HepG2 (cell line): ENCODE results near the gene C2orf76. TPM values are rescaled to one million over a fixed set of nuclear protein-coding genes. Genes with fewer than 3 reads are reported as not detected.
A peak's percentile ranks its signal among the peaks of the same experiment; 100 is the strongest.

Experiments
- ATAC-seq: fragments of 200-7000 bp; cut with Tn5 transposase; 3 replicates; pipeline ENCODE4 v1.9.1; 2020; ENCODE audit warnings: mild to moderate bottlenecking, moderate library complexity
- BruUV-seq: library from RNA; stranded (reverse); fragments of 400-500 nt; replicated peaks from 2 replicates; lab custom pipeline; 2021; lab: Mats Ljungman, UMichigan
- CTCF ChIA-PET: fragments of 300-600 bp; formaldehyde crosslinking; extraction: SDS; loops from one replicate; lab custom pipeline; 2021; ENCODE audit warnings: low total read pairs, inconsistent platforms, low intra/inter-chr PET ratio; lab: Yijun Ruan, JAX
- POLR2A ChIA-PET: fragments of 350-600 bp; sonication (Branson Sonifier 250); formaldehyde crosslinking; loops from one replicate; lab custom pipeline; 2020; ENCODE audit warnings: antibody characterized with exemption, inconsistent platforms; lab: Yijun Ruan, JAX
- DNase-seq: peaks from one replicate; pipeline ENCODE4 v3.0.0-alpha.2; 2015; ENCODE audit warnings: low spot score
- FAIRE-seq: peaks from 3 replicates; lab custom pipeline; 2011; peaks lifted over from hg19 to GRCh38; lab: Jason Lieb, UNC
- H2AFZ ChIP-seq: one replicate; pipeline ENCODE4 v1.6.1; 2011; ENCODE audit warnings: low read length, inconsistent platforms
- H3K27ac ChIP-seq: fragments of 300-600 bp; 3 replicates; pipeline ENCODE4 v1.8.0; 2011; ENCODE audit warnings: mixed run types, mild to moderate bottlenecking, mixed read lengths, low read length, inconsistent platforms; ENCODE audit not compliant: insufficient read depth; ENCODE audit errors: extremely low read length
- H3K27me3 ChIP-seq, 2 experiments: fragments of 200-600 bp in 1 of 2; 2 replicates in 1 of 2; 3 replicates in 1 of 2; pipeline versions ENCODE4 v1.6.0 to v1.8.0; 2011; ENCODE audit warnings: low read length in 2 of 2, mild to moderate bottlenecking in 2 of 2, moderate library complexity in 2 of 2, inconsistent platforms in 1 of 2; ENCODE audit not compliant: insufficient read depth in 2 of 2, control insufficient read depth in 1 of 2
- H3K36me3 ChIP-seq, 2 experiments: fragments of 200-600 bp in 1 of 2; replicated peaks in 1 of 2; 2 replicates in 1 of 2; 3 replicates in 1 of 2; pipeline versions ENCODE4 v1.5.1 to v1.8.0; 2011; ENCODE audit warnings: low read length in 2 of 2, inconsistent platforms in 1 of 2; ENCODE audit not compliant: insufficient read depth in 2 of 2, control insufficient read depth in 1 of 2
- H3K4me1 ChIP-seq: 2 replicates; pipeline ENCODE4 v1.5.1; 2012; ENCODE audit warnings: low read length, inconsistent platforms; ENCODE audit not compliant: insufficient read depth
- H3K4me2 ChIP-seq: 2 replicates; pipeline ENCODE4 v1.6.0; 2011; ENCODE audit warnings: low read depth, low read length, inconsistent platforms
- H3K4me3 ChIP-seq, 3 experiments: fragments of 200-600 bp in 1 of 3; sonication (generic), shearing (Covaris generic) in 1 of 3; replicated peaks in 1 of 3; 2 replicates each; pipeline ENCODE4 v1.5.1; 2011 to 2016; ENCODE audit warnings: low read length in 3 of 3, inconsistent platforms in 2 of 3, low read depth in 2 of 3, mild to moderate bottlenecking in 2 of 3, control low read depth in 1 of 3, mixed read lengths in 1 of 3; ENCODE audit not compliant: insufficient read depth in 1 of 3
- H3K79me2 ChIP-seq: one replicate; pipeline ENCODE4 v1.6.1; 2011; ENCODE audit warnings: low read length, inconsistent platforms; ENCODE audit not compliant: insufficient read depth
- H3K9ac ChIP-seq: 2 replicates; pipeline ENCODE4 v1.6.0; 2011; ENCODE audit warnings: mild to moderate bottlenecking, low read depth, low read length, inconsistent platforms; ENCODE audit not compliant: insufficient read depth
- H3K9me3 ChIP-seq: 2 replicates; pipeline ENCODE4 v1.5.1; 2012; ENCODE audit warnings: mild to moderate bottlenecking, low read length
- H4K20me1 ChIP-seq: 2 replicates; pipeline ENCODE4 v1.6.0; 2011; ENCODE audit warnings: inconsistent platforms, mild to moderate bottlenecking, low read length, moderate library complexity; ENCODE audit not compliant: insufficient read depth
- NCOA5 ChIP-seq: sonication (generic); formaldehyde crosslinking; IDR thresholded peaks from 2 replicates; pipeline ENCODE4 v1.4.0; 2020; ENCODE audit warnings: missing genetic modification reagents
- REST ChIP-seq, 2 experiments: IDR thresholded peaks; 2 replicates each; pipeline ENCODE4 v1.6.1; 2011 to 2012; ENCODE audit warnings: low read length in 2 of 2, borderline replicate concordance in 1 of 2, low read depth in 1 of 2, mild to moderate bottlenecking in 1 of 2, moderate library complexity in 1 of 2
- SOX13 ChIP-seq, 3 experiments: fragments of 450-650 bp in 1 of 3; sonication (generic) in 1 of 3; formaldehyde crosslinking in 1 of 3; IDR thresholded peaks in 2 of 3; conservative IDR thresholded peaks in 1 of 3; 2 replicates each; pipeline versions ENCODE4 v1.5.0 to v1.6.1; 2016 to 2020; ENCODE audit warnings: antibody characterized with exemption in 1 of 3, mild to moderate bottlenecking in 1 of 3, missing compliant biosample characterization in 1 of 3, missing genetic modification reagents in 1 of 3, moderate library complexity in 1 of 3
- WGBS: methylation state at CpG from one replicate; pipeline ENCODE4 v1.1.6; 2017; ENCODE audit warnings: low lambda C conversion rate; 5-methylcytosine and 5-hydroxymethylcytosine counted together
- in situ Hi-C: cut with HindIII; loops from 2 replicates; pipeline ENCODE4 v1.10.0; 2017; ENCODE audit warnings: low pct_unique_long_range_greater_than_20kb; ENCODE audit not compliant: extremely low pct_ligation_motif_present
- intact Hi-C: fragments of 100-400 bp; cut with micrococcal nuclease; formaldehyde crosslinking; loops from one replicate; pipeline ENCODE4 v1.10.0; 2022; ENCODE audit not compliant: unreplicated experiment
- polyA plus RNA-seq, 8 experiments: library from polyadenylated mRNA; depleted of rRNA in 3 of 8; stranded (reverse) in 7 of 8; unstranded in 1 of 8; fragments of >200 nt; fragmentation: Illumina TruSeq in 4 of 8; extraction: Trizol in 4 of 8; gene quantifications; 2 replicates each; pipeline versions ENCODE4 v1.2.1 to v1.2.3, GENCODE V29; 2011 to 2016; ENCODE audit warnings: low read depth in 4 of 8, missing spikeins in 1 of 8, mixed read lengths in 1 of 8; ENCODE audit not compliant: insufficient read depth in 1 of 8
- total RNA-seq, 5 experiments: library from RNA; depleted of rRNA; stranded (reverse); fragments of >200 nt; fragmentation: Illumina TruSeq; extraction: Trizol; gene quantifications; 2 replicates each; pipeline ENCODE4 v1.2.3, GENCODE V29; 2016; ENCODE audit warnings: low read depth in 1 of 5

The C2orf76 gene
- total and polyA plus RNA-seq, 2 of the 13 experiments (the other 11 are each of a cell fraction or from before 2014, with no cell fraction given): 7.7 to 8.5 TPM

DNA sequence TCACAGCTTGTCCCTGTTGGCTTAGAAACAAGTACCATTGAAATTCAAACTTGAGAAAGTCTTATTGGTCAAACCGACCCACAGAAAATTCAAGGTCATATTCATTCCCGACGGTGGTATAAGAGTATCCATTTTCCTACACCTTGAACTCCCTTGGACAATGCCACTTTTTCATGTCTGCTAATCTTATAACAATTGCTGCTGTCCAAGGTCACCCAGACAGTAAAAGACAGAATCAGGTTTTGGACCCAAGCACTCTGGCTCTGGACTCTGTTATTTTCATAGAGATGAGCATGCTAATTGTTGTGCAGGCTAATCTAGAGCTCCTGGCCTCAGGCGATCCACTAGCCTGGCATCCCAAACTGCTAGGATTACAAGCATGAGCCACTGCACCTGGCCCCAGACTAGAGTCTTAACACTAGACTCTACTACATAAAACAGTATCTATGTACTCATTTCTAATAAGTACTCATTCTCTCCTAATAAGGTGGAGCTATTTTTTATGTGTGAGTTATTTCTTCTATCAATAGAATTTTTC lies 57.8 kb downstream of the C2orf76 start:
- no peaks in the 10 kb centered on the region for H3K36me3 ChIP-seq
- FAIRE-seq (no peak), DNase-seq (no peak), ATAC-seq (no peak)
- ChIA-PET POLR2A (no interaction called here), CTCF (no interaction called here)
- H3K4me3 ChIP-seq: no peak overlapping the region
- in situ Hi-C loops (no loop called here), intact Hi-C loops (no loop called here)
- no peak overlapping the region for H3K27ac ChIP-seq
- H3K9ac ChIP-seq: no peak overlapping the region
- H3K4me2 ChIP-seq: no peak overlapping the region
- no peak for TF ChIP-seq SOX13 (IDR thresholded peaks at IDR 0.05)
- peak in 1 of 2 experiments; percentile 26; a peak in 1 of 4 replicates for TF ChIP-seq SOX13 (CRISPR knock-in tag; conservative IDR thresholded peaks at IDR 0.05 in 1 of 2, IDR thresholded peaks at IDR 0.05 in 1 of 2)
- peak in 1 of 2 experiments; percentile 70; a peak in 1 of 4 replicates for TF ChIP-seq REST (IDR thresholded peaks at IDR 0.05; ENCODE audit: borderline replicate concordance in 1 of 2, low read depth in 1 of 2, low read length in 2 of 2)
- TF ChIP-seq NCOA5: no peak
- H3K9me3 ChIP-seq: no peaks in the 10 kb centered on the region
- H4K20me1 ChIP-seq: no peaks in the 10 kb centered on the region
- no peaks in the 10 kb centered on the region for H3K27me3 ChIP-seq
- BruUV-seq: no TSS peak
- no peaks in the 10 kb centered on the region for H3K79me2 ChIP-seq
- no peak overlapping the region for H2AFZ ChIP-seq
- H3K4me1 ChIP-seq: peaks cover 25% of the 10 kb centered on the region
- 59% methylated on average over 4 of the region's 4 CpGs for WGBS
